Fibroblast of skin of right quadriceps (primary cell): ENCODE measurements around the gene UBE2D4.
"Not testable (repeated sequence)": the region's sequence is repeated elsewhere in the genome, so short reads cannot be mapped to it uniquely, and the experiment has no call there.

Experiments used
- DNase-seq: peaks from one replicate; pipeline ENCODE4 v3.0.0-alpha.2; 2013

UBE2D4 gene

DNA sequence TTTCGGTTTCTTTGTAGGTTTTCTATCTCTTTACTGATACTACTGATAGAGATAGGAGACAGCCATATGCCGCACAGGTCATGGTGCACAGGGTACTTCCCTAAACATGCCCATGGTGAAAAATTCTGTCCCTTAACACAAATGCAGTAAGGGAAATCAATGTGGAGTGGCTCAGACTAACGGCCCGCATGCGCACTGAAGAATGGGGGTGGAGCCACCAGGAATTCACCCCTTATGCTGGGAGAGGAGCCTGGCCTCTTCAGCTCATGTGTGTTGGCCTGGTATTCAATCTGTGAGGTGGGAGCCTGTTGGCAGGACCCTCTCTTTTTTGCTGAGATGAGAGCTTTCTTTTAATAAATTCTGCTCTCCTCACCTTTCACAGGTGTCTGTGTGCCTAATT lies 11.4 kb upstream of the UBE2D4 start:
- DNase-seq: no peak

- no peak for DNase-seq
Observed at GRCh38 chr7:43915907-43916306, 10.3 kb upstream of the UBE2D4 start.

- DNase-seq: no peak
Observed at GRCh38 chr7:43921423-43921822, 4.8 kb upstream of the UBE2D4 start.

DNA sequence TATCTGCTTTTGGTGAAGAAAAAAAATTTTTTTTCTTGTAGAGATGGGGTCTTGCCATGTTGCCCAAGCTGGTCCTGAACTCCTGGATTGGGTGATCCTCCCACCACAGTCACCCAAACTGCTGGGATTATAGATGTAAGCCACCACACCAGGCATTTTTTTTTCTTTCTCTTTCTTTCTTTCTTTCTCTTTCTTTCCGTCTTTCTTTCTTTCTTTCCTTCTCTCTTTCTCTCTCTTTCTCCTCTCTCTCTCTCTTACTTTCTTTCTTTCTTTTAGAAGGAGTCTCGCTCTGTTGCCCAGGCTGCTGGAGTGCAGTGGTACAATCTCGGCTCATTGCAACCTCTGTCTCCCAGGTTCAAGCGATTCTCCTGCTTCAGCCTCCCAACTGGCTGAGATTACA lies 3.5 kb upstream of the UBE2D4 start:
- DNase-seq: no peak

- no peak for DNase-seq
Observed at GRCh38 chr7:43926798-43927123, 525 bp downstream of the UBE2D4 start.

GRCh38 chr7:43927810-43928209 lies 1.6 kb downstream of the UBE2D4 start:
- no peak for DNase-seq

DNA sequence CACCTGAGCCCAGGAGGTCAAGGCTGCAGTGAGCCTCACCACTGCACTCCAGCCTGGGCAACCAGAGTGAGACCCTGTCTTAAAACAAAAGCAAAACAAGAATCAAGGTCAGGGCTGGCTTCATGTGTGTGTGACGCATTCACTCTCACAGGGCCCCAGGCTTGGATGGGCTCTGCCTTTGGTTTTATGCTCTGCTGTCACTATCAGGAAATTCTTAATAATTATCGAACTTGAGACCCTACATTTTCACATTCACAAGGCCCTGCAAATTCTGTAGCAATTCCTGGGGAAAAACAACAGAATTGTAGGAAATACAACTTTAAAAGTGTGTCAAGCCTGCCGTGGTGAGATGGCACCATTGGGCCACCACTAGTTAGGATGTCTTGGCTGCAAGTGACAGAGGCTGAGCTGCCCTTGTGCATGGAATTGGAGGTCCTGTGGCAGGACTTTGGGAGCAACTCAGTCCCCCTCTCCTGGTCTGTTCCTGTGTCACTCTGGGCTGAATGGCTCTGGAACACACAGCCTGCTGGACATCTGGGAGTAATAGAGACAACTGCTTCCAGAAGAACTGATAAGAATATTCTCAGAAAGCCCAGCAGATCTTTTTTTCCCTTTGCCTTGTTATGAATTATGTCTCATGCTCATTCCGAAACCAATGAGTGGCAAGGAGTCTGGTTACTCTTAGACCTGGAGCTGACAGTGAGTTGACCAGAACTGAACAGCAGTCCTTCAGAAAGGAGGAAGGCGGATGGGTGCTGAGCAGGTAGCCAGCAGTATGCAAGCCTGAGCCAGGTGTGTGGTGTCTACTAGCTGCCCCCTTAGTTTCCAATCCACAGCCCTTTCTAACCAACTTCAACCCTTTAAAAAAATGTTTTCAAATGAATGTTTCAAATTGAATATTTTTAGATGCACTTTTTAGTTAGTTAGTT lies 3.6 kb downstream of the UBE2D4 start:
- no peak for DNase-seq

DNA sequence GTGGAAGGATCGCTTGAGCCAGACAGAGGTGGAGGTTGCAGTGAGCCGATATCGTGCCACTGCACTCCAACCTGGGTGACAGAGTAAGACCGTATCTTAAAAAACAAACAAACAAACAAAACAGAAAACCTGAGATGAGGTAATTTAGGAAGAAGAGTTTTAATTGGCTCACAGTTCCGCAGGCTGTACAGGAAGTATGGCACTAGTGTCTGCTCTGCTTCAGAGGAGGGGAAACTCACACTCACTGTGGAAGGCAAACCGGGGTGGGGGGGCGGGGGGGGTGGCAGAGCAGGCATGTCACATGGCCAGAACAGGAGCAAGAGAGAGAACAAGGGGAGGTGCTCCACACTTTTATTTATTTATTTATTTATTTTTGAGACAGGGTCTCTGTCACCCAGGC lies 5.1 kb downstream of the UBE2D4 start:
- DNase-seq: no peak

DNA sequence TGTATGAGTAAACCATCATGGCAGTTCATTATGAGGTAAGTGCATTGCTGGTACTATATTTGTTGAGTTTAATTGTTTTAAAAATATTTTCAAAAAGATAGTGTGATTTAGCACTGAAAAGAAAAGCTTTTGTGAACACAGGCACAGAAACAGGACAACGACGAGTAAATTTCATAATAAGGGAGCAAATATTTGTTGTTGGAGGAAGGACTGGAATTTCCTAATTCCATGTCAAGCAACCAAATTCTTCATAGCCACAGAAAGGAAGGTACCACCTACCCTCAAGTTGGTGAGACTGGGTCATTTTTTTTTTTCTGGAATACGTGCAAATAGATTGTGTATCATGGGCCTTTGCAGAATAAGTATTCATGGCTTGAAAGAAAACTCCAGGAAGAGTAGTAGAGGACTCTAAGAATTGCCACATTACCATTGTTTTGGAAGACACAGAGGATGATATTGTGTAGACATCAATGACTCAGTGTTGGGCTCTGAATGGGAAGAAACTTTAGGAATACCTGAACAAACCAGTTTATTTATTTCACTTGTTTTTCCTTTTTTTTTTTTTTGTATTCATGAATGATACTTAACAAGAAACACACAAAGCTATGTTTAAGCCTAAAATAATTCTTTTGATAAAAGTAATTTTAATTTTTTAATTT lies 7.8 kb downstream of the UBE2D4 start:
- DNase-seq: no peak

GRCh38 chr7:43937444-43937843 lies 11.2 kb downstream of the UBE2D4 start:
- no peak for DNase-seq

DNA sequence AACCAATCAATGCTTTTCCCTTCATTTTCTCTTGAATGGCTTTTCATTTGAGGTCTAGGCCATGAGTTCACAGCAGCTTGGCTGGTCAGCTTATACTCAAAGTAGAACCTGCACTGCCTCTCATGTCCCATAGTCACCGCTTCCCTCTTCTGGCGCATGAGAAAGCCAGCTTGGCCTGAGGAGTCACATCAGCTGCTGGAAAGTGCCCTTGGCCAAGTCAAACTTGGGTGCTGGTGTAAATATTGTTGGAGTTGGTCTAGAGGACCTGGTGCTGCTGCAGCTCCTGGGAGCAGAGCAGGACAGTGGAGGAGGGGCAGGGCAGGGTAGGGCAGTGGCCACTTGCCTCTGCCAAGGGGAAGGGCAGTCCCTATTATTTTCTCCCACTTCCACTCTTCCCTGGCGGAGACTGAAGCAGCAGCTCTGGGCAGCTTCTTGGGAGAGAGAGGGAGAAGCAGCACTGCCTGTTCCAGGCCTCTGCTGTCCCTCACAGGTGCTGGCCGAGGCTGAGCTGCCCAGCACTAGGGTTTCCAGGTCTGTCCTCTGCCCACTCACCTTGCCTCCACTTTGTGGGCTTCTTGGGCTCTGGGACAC lies 12.8 kb downstream of the UBE2D4 start:
- DNase-seq: no peak

DNA sequence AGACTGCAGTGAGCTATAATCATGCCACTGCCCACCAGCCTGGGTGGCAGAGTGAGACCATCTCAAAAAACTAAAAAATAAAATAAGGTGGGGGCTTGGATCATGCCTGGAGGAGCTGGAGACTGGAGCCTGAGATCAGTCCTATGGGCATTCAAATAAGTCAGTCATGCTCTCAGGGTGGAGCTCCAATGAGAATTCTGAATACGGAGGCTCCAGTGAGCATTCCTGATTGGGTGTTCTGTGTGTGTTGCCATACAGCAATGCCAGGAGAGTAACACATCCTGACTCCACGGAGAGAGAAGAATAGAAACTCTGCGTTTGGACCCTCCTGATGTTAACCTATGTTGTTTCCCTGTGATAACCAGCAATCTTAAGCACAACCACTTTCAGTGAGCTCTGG lies 16.0 kb downstream of the UBE2D4 start:
- no peak for DNase-seq

- no peak for DNase-seq
Observed at GRCh38 chr7:43942997-43943396, 16.8 kb downstream of the UBE2D4 start.

GRCh38 chr7:43943417-43944187 lies 17.4 kb downstream of the UBE2D4 start:
- DNase-seq: no peak

- DNase-seq: no peak
Observed at GRCh38 chr7:43944286-43944685, 18.1 kb downstream of the UBE2D4 start.

- DNase-seq: no peak
Observed at GRCh38 chr7:43952028-43952427, 25.8 kb downstream of the UBE2D4 start.

GRCh38 chr7:43953071-43953470 lies 26.8 kb downstream of the UBE2D4 start:
- no peak for DNase-seq

DNA sequence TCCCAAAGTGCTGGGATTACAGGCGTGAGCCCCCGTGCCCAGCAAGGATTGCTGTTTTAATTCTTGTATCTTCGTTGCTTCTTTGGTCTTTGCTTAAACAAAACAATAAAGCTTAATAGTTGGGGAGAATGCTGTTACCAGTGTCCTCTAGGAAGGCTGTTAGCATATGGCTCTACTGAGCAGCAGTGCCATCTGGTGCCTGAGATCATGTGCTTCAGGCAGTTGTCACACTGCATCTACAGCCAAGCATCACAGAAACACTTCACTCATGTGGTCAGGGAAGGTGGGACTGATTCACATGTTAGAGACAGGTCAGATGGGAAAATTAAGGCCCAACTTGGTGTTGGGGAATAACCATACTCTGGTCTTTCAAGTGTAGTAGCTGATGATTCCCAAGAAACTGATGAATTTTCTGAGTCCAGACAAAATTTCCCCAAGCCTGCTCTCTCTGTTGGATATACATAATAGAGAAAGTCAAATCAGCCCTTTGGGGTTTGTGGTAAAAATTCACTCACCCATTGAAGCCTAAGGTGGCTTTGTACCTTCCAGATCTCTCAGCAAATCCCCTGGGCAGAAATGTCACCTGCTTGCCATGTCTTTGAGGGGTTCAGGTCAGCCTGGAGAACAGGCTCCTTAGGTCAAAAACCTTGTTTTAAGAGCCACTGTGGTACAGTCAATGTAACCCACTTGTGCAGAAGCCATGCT lies 28.4 kb downstream of the UBE2D4 start:
- peak; percentile 51 for DNase-seq

- DNase-seq: no peak
Observed at GRCh38 chr7:43956027-43956426, 29.8 kb downstream of the UBE2D4 start.

DNA sequence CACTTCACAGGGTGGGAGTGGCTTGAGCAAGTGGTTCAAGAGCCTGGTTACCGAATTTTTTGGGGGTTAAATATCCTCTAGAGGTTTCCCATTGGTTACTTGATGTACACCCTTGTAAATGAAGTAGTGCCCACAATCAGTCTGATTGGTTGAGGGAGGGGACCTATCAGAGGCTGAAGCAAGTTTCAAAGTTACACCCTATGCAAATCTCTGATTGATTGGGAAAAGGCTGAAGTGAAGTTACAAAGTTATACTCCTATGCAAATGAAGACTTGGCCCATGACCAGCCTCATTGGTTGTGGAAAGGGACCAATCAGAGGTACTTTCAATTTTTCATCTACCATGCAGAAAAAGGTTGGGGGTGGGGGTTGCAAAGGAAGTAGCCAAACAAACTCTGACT lies 34.7 kb downstream of the UBE2D4 start:
- no peak for DNase-seq

GRCh38 chr7:43966392-43966791 lies 40.2 kb downstream of the UBE2D4 start:
- DNase-seq: not testable (repeated sequence)

- DNase-seq: peak; percentile 7
Observed at GRCh38 chr7:43968172-43969040, 42.2 kb downstream of the UBE2D4 start.
